A549 (cell line): ENCODE data around the gene CREB5. TPM values are rescaled to one million over a fixed set of nuclear protein-coding genes. Genes with fewer than 3 reads are reported as not detected.

Experiments
- ATAC-seq, 2 experiments: fragments of 200-7000 bp in 1 of 2; fragments of >200 bp in 1 of 2; cut with Nextera tagmentation in 1 of 2; cut with Tn5 transposase in 1 of 2; 3 replicates each; pipeline versions ENCODE4 v1.8.0 to v1.9.1; 2018 to 2020; ENCODE audit warnings: mild to moderate bottlenecking in 1 of 2, moderate library complexity in 1 of 2
- CTCF ChIA-PET: fragments of 300-600 bp; sonication (Branson Sonifier 250); formaldehyde crosslinking; extraction: SDS; loops from one replicate; lab custom pipeline; 2021; ENCODE audit warnings: antibody characterized with exemption, inconsistent platforms; lab: Yijun Ruan, JAX
- POLR2A ChIA-PET: fragments of 350-600 bp; formaldehyde crosslinking; extraction: SDS; loops from one replicate; lab custom pipeline; 2021; ENCODE audit warnings: antibody characterized with exemption, inconsistent platforms; lab: Yijun Ruan, JAX
- DNase-seq, 2 experiments: peaks; one replicate each; pipeline versions ENCODE4 v3.0.0 to v3.0.0-alpha.2; 2011 to 2016; ENCODE audit warnings: low read depth in 1 of 2, low spot score in 1 of 2
- FAIRE-seq: peaks from 2 replicates; lab custom pipeline; 2011; peaks lifted over from hg19 to GRCh38; lab: Jason Lieb, UNC
- H3K27ac ChIP-seq, 2 experiments: fragments of >200 bp; sonication (Bioruptor Twin); formaldehyde crosslinking; 3 replicates each; pipeline ENCODE4 v1.5.1; 2016 to 2017
- H3K4me1 ChIP-seq: fragments of >200 bp; sonication (Bioruptor Twin); formaldehyde crosslinking; 3 replicates; pipeline ENCODE4 v1.6.1; 2016
- H3K4me2 ChIP-seq: fragments of >200 bp; sonication (Bioruptor Twin); formaldehyde crosslinking; 3 replicates; pipeline ENCODE4 v1.6.1; 2016
- H3K4me3 ChIP-seq: fragments of >200 bp; sonication (Bioruptor Twin); formaldehyde crosslinking; 3 replicates; pipeline ENCODE4 v1.5.1; 2016
- H3K9me3 ChIP-seq: fragments of >200 bp; sonication (Bioruptor Twin); formaldehyde crosslinking; 3 replicates; pipeline ENCODE4 v1.6.1; 2016
- BHLHE40 ChIP-seq: IDR thresholded peaks from 2 replicates; pipeline ENCODE4 v1.6.1; 2012; ENCODE audit warnings: low read depth, low read length, inconsistent platforms
- CHD4 ChIP-seq: fragments of 200-600 bp; sonication (generic); IDR thresholded peaks from 2 replicates; pipeline ENCODE4 v1.6.1; 2016; ENCODE audit warnings: antibody characterized with exemption, mild to moderate bottlenecking, borderline replicate concordance
- EHMT2 ChIP-seq: fragments of 200-600 bp; sonication (generic); IDR thresholded peaks from 2 replicates; pipeline ENCODE4 v1.6.1; 2016; ENCODE audit warnings: antibody characterized with exemption, low read depth, mild to moderate bottlenecking, moderate library complexity
- EP300 ChIP-seq, 2 experiments: fragments of >200 bp; sonication (Bioruptor Twin); formaldehyde crosslinking; IDR thresholded peaks; 2 replicates in 1 of 2; 3 replicates in 1 of 2; pipeline ENCODE4 v1.6.1; 2016 to 2017
- ESRRA ChIP-seq: fragments of 150-350 bp; IDR thresholded peaks from 2 replicates; pipeline ENCODE4 v1.6.1; 2014; ENCODE audit warnings: mild to moderate bottlenecking, low read length, borderline replicate concordance
- FOSB ChIP-seq: fragments of 250-450 bp; sonication (Bioruptor Pico); IDR thresholded peaks from 2 replicates; pipeline ENCODE4 v1.5.0; 2020; ENCODE audit warnings: mild to moderate bottlenecking, moderate library complexity
- GATA3 ChIP-seq: IDR thresholded peaks from 2 replicates; pipeline ENCODE4 v1.6.1; 2012; ENCODE audit warnings: borderline replicate concordance
- HEYL ChIP-seq: fragments of 250-450 bp; sonication (Bioruptor Pico); IDR thresholded peaks from 2 replicates; pipeline ENCODE4 v1.8.0; 2021; ENCODE audit warnings: mild to moderate bottlenecking, moderate library complexity
- JUN ChIP-seq, 2 experiments: fragments of >200 bp; sonication (Bioruptor Twin); formaldehyde crosslinking; IDR thresholded peaks; 2 replicates in 1 of 2; 3 replicates in 1 of 2; pipeline ENCODE4 v1.6.1; 2016 to 2017
- JUNB ChIP-seq: fragments of >200 bp; sonication (Bioruptor Twin); formaldehyde crosslinking; IDR thresholded peaks from 2 replicates; pipeline ENCODE4 v1.6.1; 2016
- KDM1A ChIP-seq: fragments of 200-600 bp; sonication (generic); IDR thresholded peaks from 2 replicates; pipeline ENCODE4 v1.6.1; 2016; ENCODE audit warnings: low read depth, mild to moderate bottlenecking
- MAZ ChIP-seq: fragments of 150-350 bp; IDR thresholded peaks from 2 replicates; pipeline ENCODE4 v1.6.1; 2014; ENCODE audit warnings: antibody characterized with exemption, low read depth, low read length, borderline replicate concordance
- MYC ChIP-seq: IDR thresholded peaks from 2 replicates; pipeline ENCODE4 v1.6.1; 2012; ENCODE audit warnings: mild to moderate bottlenecking, inconsistent platforms, low read length, improper control_type of control experiment, borderline replicate concordance
- NFE2L2 ChIP-seq: fragments of 150-350 bp; conservative IDR thresholded peaks from 2 replicates; pipeline ENCODE4 v1.6.1; 2014; ENCODE audit warnings: low read length
- NPAS2 ChIP-seq: fragments of 250-450 bp; sonication (Bioruptor Pico); IDR thresholded peaks from 2 replicates; pipeline ENCODE4 v1.8.0; 2022; ENCODE audit warnings: mild to moderate bottlenecking, moderate library complexity, borderline replicate concordance
- PHF8 ChIP-seq: fragments of 200-600 bp; sonication (generic); IDR thresholded peaks from 2 replicates; pipeline ENCODE4 v1.6.1; 2016; ENCODE audit warnings: low read depth, mild to moderate bottlenecking, antibody characterized with exemption, moderate library complexity, borderline replicate concordance
- RFX5 ChIP-seq: fragments of 450-650 bp; IDR thresholded peaks from 2 replicates; pipeline ENCODE4 v1.7.1; 2014; ENCODE audit warnings: antibody characterized with exemption, mild to moderate bottlenecking, moderate library complexity
- RNF2 ChIP-seq: fragments of 200-600 bp; sonication (generic); IDR thresholded peaks from 2 replicates; pipeline ENCODE4 v1.6.1; 2016; ENCODE audit warnings: low read depth, mild to moderate bottlenecking, antibody characterized with exemption, moderate library complexity, borderline replicate concordance
- TFCP2L1 ChIP-seq: fragments of 250-450 bp; sonication (Bioruptor Pico); IDR thresholded peaks from 2 replicates; pipeline ENCODE4 v1.5.0; 2021; ENCODE audit warnings: mild to moderate bottlenecking
- TP53 ChIP-seq: fragments of 250-450 bp; sonication (Bioruptor Pico); IDR thresholded peaks from 2 replicates; pipeline ENCODE4 v1.5.0; 2021; ENCODE audit warnings: mild to moderate bottlenecking, moderate library complexity
- ZNF302 ChIP-seq: fragments of 250-450 bp; sonication (Bioruptor Pico); IDR thresholded peaks from 2 replicates; pipeline ENCODE4 v1.9.0; 2021; ENCODE audit warnings: inconsistent platforms, mild to moderate bottlenecking, moderate library complexity
- WGBS: methylation state at CpG from one replicate; pipeline ENCODE4 v1.1.6; 2017; ENCODE audit errors: missing lambda C conversion rate; 5-methylcytosine and 5-hydroxymethylcytosine counted together
- polyA plus RNA-seq, 4 experiments: library from polyadenylated mRNA; depleted of rRNA in 3 of 4; stranded (reverse); fragments of >200 nt; fragmentation: RNase III in 1 of 4; extraction: RNeasy Plus Mini Kit Qiagen cat#74134 plus additional on column Dnase treatment in 1 of 4; gene quantifications; 2 replicates in 3 of 4; 3 replicates in 1 of 4; pipeline ENCODE4 v1.2.3, GENCODE V29; 2011 to 2017
- TF ChIP-seq, protein P1 (sequence below): fragments of 250-450 bp; sonication (Bioruptor Pico); IDR thresholded peaks from 2 replicates; pipeline ENCODE4 v1.5.0; 2020; ENCODE audit warnings: low read depth, mild to moderate bottlenecking, moderate library complexity
- TF ChIP-seq, protein P2 (sequence below): fragments of >200 bp; sonication (Bioruptor Twin); formaldehyde crosslinking; IDR thresholded peaks from 2 replicates; pipeline ENCODE4 v1.6.1; 2016
- TF ChIP-seq, protein P3 (sequence below): fragments of >200 bp; sonication (Bioruptor Twin); formaldehyde crosslinking; IDR thresholded peaks from 3 replicates; pipeline ENCODE4 v1.6.1; 2016
- TF ChIP-seq, protein P4 (sequence below): fragments of 250-450 bp; sonication (Bioruptor Pico); IDR thresholded peaks from 2 replicates; pipeline ENCODE4 v1.5.0; 2021; ENCODE audit warnings: mild to moderate bottlenecking, moderate library complexity, borderline replicate concordance
- TF ChIP-seq, protein P5 (sequence below): fragments of >200 bp; sonication (Bioruptor Twin); formaldehyde crosslinking; IDR thresholded peaks from 3 replicates; pipeline ENCODE4 v1.5.1; 2016

Gene CREB5
- polyA plus RNA-seq, 2 of the 4 experiments (the other 2 are of a cell fraction) = 0.61 to 1.5 TPM

DNA sequence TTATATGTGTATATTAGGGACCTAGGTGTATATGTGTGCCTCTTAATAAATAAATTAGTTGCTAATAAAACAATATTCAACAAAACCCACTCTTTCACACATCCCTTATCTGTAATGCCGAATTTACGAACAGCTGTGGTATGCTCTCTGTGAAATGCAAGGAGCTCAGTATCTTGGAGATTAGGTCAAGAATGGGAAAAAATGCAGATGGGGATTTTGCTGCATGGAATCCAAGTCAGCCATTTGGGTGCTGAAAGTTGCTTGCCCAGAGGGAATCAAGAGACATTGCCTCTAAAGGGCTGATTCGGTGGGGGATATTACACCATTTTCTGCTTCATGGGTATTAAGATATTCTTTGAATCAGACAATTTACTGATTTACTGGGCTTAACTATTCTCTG is 93.5 kb downstream of the CREB5 start:
- no peak for ATAC-seq
- no peak for FAIRE-seq
- Histone ChIP-seq H3K4me3 (no peak overlapping the region), H3K9me3 (no peaks in the 10 kb centered on the region), H3K4me1 (no peaks in the 10 kb centered on the region), H3K27ac (no peak overlapping the region), H3K4me2 (no peak overlapping the region)
- POLR2A ChIA-PET = no interaction called here
- CTCF ChIA-PET = interaction anchor here (1.6 kb wide), 1 partner anchor 9 kb away, joined by 5 read pairs; no protein-coding TSS in a partner anchor
- 41% methylated on average over 3 of the region's 3 CpGs for WGBS
- TF ChIP-seq EHMT2 = no peak
- TF ChIP-seq FOSB (CRISPR knock-in tag) = no peak
- TF ChIP-seq RFX5 = no peak
- TF ChIP-seq BHLHE40 = no peak
- TF ChIP-seq, protein P1, sequence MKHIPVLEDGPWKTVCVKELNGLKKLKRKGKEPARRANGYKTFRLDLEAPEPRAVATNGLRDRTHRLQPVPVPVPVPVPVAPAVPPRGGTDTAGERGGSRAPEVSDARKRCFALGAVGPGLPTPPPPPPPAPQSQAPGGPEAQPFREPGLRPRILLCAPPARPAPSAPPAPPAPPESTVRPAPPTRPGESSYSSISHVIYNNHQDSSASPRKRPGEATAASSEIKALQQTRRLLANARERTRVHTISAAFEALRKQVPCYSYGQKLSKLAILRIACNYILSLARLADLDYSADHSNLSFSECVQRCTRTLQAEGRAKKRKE (CRISPR knock-in tag) = no peak
- TF ChIP-seq CHD4 = no peak
- TF ChIP-seq, protein P2, sequence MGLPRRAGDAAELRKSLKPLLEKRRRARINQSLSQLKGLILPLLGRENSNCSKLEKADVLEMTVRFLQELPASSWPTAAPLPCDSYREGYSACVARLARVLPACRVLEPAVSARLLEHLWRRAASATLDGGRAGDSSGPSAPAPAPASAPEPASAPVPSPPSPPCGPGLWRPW = no peak
- no peak for TF ChIP-seq ESRRA
- TF ChIP-seq TP53 = no peak
- no peak for TF ChIP-seq GATA3
- TF ChIP-seq, protein P3, sequence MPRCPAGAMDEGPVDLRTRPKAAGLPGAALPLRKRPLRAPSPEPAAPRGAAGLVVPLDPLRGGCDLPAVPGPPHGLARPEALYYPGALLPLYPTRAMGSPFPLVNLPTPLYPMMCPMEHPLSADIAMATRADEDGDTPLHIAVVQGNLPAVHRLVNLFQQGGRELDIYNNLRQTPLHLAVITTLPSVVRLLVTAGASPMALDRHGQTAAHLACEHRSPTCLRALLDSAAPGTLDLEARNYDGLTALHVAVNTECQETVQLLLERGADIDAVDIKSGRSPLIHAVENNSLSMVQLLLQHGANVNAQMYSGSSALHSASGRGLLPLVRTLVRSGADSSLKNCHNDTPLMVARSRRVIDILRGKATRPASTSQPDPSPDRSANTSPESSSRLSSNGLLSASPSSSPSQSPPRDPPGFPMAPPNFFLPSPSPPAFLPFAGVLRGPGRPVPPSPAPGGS = no peak
- no peak for TF ChIP-seq NPAS2 (CRISPR knock-in tag)
- DNase-seq = no peak

DNA sequence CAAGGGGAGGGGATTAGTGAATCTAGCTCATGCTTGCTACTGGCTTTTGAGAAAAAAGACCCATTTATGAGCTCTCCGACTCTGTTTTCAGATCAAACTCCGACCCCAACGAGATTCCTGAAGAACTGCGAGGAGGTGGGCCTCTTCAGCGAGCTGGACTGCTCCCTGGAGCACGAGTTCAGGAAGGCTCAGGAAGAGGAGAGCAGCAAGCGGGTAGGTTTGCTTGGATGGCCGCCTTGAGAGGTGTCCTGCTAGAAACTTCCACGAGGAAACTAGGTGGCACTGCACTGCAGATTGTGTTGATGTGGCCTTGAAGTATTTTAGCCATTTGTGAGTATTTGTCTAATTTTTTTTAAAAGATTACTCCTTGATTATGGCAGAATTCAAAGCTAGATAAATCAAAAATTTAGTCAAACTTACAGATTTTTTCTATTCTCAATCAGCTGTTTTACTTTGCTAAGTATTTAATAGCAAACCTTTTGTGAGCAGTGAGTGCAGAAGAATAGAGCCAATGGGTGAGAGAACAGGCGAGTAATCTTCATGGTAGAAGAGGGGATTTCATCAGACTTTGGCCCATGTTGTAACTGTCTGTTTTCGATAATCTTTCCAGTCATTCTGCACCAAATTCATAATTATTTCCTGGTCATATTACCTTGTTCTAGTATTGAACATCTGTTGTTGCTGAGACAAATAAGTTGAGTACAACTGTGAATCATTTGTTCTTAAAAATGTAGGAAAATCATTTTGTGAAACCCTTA is 95.4 kb downstream of the CREB5 start:
- DNase-seq = no peak
- FAIRE-seq = no peak
- H3K27ac ChIP-seq = no peak overlapping the region
- H3K4me1 ChIP-seq = no peaks in the 10 kb centered on the region
- no peak for ATAC-seq
- TF ChIP-seq JUNB = no peak
- TF ChIP-seq MAZ = no peak
- no peak for TF ChIP-seq TFCP2L1 (CRISPR knock-in tag)
- TF ChIP-seq ZNF302 (CRISPR knock-in tag) = no peak
- TF ChIP-seq, protein P4, sequence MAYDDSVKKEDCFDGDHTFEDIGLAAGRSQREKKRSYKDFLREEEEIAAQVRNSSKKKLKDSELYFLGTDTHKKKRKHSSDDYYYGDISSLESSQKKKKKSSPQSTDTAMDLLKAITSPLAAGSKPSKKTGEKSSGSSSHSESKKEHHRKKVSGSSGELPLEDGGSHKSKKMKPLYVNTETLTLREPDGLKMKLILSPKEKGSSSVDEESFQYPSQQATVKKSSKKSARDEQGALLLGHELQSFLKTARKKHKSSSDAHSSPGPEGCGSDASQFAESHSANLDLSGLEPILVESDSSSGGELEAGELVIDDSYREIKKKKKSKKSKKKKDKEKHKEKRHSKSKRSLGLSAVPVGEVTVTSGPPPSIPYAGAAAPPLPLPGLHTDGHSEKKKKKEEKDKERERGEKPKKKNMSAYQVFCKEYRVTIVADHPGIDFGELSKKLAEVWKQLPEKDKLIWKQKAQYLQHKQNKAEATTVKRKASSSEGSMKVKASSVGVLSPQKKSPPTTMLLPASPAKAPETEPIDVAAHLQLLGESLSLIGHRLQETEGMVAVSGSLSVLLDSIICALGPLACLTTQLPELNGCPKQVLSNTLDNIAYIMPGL (CRISPR knock-in tag) = no peak
- TF ChIP-seq JUN (IDR thresholded peaks at IDR 0.05) = no peak
- TF ChIP-seq, protein P3 = no peak
- TF ChIP-seq, protein P5, sequence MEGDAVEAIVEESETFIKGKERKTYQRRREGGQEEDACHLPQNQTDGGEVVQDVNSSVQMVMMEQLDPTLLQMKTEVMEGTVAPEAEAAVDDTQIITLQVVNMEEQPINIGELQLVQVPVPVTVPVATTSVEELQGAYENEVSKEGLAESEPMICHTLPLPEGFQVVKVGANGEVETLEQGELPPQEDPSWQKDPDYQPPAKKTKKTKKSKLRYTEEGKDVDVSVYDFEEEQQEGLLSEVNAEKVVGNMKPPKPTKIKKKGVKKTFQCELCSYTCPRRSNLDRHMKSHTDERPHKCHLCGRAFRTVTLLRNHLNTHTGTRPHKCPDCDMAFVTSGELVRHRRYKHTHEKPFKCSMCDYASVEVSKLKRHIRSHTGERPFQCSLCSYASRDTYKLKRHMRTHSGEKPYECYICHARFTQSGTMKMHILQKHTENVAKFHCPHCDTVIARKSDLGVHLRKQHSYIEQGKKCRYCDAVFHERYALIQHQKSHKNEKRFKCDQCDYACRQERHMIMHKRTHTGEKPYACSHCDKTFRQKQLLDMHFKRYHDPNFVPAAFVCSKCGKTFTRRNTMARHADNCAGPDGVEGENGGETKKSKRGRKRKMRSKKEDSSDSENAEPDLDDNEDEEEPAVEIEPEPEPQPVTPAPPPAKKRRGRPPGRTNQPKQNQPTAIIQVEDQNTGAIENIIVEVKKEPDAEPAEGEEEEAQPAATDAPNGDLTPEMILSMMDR = no peak
- TF ChIP-seq EP300 (IDR thresholded peaks at IDR 0.05) = no peak
- TF ChIP-seq, protein P2 = no peak
- TF ChIP-seq KDM1A = no peak
- no peak for TF ChIP-seq HEYL
- TF ChIP-seq RNF2 = no peak
- no peak for TF ChIP-seq NFE2L2
- TF ChIP-seq PHF8 = no peak
- TF ChIP-seq MYC = no peak
- no peak overlapping the region for H3K4me3 ChIP-seq
- WGBS = 32% methylated on average over 11 of the region's 11 CpGs
- H3K9me3 ChIP-seq = no peaks in the 10 kb centered on the region
- ChIA-PET POLR2A (no interaction called here), CTCF (interaction anchor here (0.7 to 1.5 kb wide), 4 partner anchors 12 to 97 kb away, joined by 3 read pairs; no protein-coding TSS in a partner anchor)
- no peak overlapping the region for H3K4me2 ChIP-seq
